Endothelial cell of umbilical vein (primary cell): ENCODE data around the gene ITGA3. TPM values are rescaled to one million over a fixed set of nuclear protein-coding genes. Genes with fewer than 3 reads are reported as not detected.
A peak's percentile ranks its signal among the peaks of the same experiment; 100 is the strongest.

ENCODE experiments used
- BruUV-seq: library from RNA; stranded (reverse); fragments of 400-500 nt; replicated peaks from 2 replicates; lab custom pipeline; 2021; lab: Mats Ljungman, UMichigan
- CTCF ChIA-PET: fragments of 300-600, 350-600 bp; sonication (Branson Sonifier 250); formaldehyde crosslinking; loops from one replicate; lab custom pipeline; 2021; ENCODE audit warnings: antibody characterized with exemption, inconsistent platforms; lab: Charles Lee
- POLR2A ChIA-PET: fragments of 300-600, 350-600 bp; sonication (Branson Sonifier 250); formaldehyde crosslinking; loops from one replicate; lab custom pipeline; 2021; ENCODE audit warnings: antibody characterized with exemption, inconsistent platforms; lab: Charles Lee
- DNase-seq: peaks from one replicate; pipeline ENCODE4 v3.0.0-alpha.2; 2011; ENCODE audit warnings: low read depth, low spot score
- FAIRE-seq: peaks from 2 replicates; lab custom pipeline; 2011; peaks lifted over from hg19 to GRCh38; lab: Jason Lieb, UNC
- H2AFZ ChIP-seq: 2 replicates; pipeline ENCODE4 v1.6.0; 2012; ENCODE audit warnings: low read depth, low read length, control low read depth, inconsistent platforms
- H3K27ac ChIP-seq: 2 replicates; pipeline ENCODE4 v1.5.1; 2011; ENCODE audit warnings: low read depth, mild to moderate bottlenecking, control low read depth, low read length, moderate library complexity; ENCODE audit not compliant: insufficient read depth
- H3K27me3 ChIP-seq, 2 experiments: 2 replicates each; pipeline versions ENCODE4 v1.6.0 to v1.6.1; 2011; ENCODE audit warnings: low read length in 2 of 2, mixed read lengths in 1 of 2; ENCODE audit not compliant: control insufficient read depth in 2 of 2, insufficient read depth in 2 of 2
- H3K36me3 ChIP-seq, 2 experiments: 2 replicates in 1 of 2; 3 replicates in 1 of 2; pipeline ENCODE4 v1.5.1; 2011; ENCODE audit warnings: low read length in 2 of 2, mild to moderate bottlenecking in 1 of 2, moderate library complexity in 1 of 2; ENCODE audit not compliant: control insufficient read depth in 2 of 2, insufficient read depth in 2 of 2; ENCODE audit errors: extremely low read depth in 1 of 2
- H3K4me1 ChIP-seq: 3 replicates; pipeline ENCODE4 v1.5.1; 2011; ENCODE audit warnings: mild to moderate bottlenecking, low read length; ENCODE audit not compliant: control insufficient read depth, insufficient read depth; ENCODE audit errors: extremely low read depth
- H3K4me2 ChIP-seq: 2 replicates; pipeline ENCODE4 v1.6.1; 2011; ENCODE audit warnings: low read length, control low read depth, mixed read lengths; ENCODE audit not compliant: insufficient read depth
- H3K4me3 ChIP-seq, 3 experiments: fragments of 200-600 bp in 1 of 3; sonication (generic), shearing (Covaris generic) in 1 of 3; replicated peaks in 1 of 3; 2 replicates each; pipeline ENCODE4 v1.5.1; 2011 to 2016; ENCODE audit warnings: control low read depth in 3 of 3, low read length in 3 of 3, mild to moderate bottlenecking in 2 of 3, inconsistent platforms in 1 of 3, low read depth in 1 of 3, moderate library complexity in 1 of 3; ENCODE audit not compliant: insufficient read depth in 1 of 3
- H3K79me2 ChIP-seq: 2 replicates; pipeline ENCODE4 v1.6.0; 2012; ENCODE audit warnings: low read length, inconsistent platforms; ENCODE audit not compliant: control insufficient read depth, insufficient read depth
- H3K9ac ChIP-seq: replicated peaks from 2 replicates; pipeline ENCODE3; 2011; ENCODE audit warnings: low read length, control low read depth; ENCODE audit not compliant: insufficient read depth; ENCODE audit errors: extremely low read depth
- H3K9me1 ChIP-seq: replicated peaks from 3 replicates; pipeline ENCODE4 v1.6.0; 2011; ENCODE audit warnings: mild to moderate bottlenecking, low read length; ENCODE audit not compliant: control insufficient read depth, insufficient read depth; ENCODE audit errors: extremely low read depth
- H3K9me3 ChIP-seq: replicated peaks from 2 replicates; pipeline ENCODE4 v1.5.1; 2012; ENCODE audit warnings: low read length, inconsistent platforms; ENCODE audit not compliant: control insufficient read depth, insufficient read depth
- H4K20me1 ChIP-seq: replicated peaks from 2 replicates; pipeline ENCODE3; 2011; ENCODE audit warnings: mild to moderate bottlenecking, low read length; ENCODE audit not compliant: control insufficient read depth, insufficient read depth; ENCODE audit errors: extremely low read depth
- CTCF ChIP-seq, 2 donors: IDR thresholded peaks; 1 replicate in 1 of 2; 2 replicates in 1 of 2; pipeline ENCODE4 v1.5.1; 2011; ENCODE audit warnings: low read length in 2 of 2, mild to moderate bottlenecking in 2 of 2, moderate library complexity in 2 of 2, control low read depth in 1 of 2, inconsistent platforms in 1 of 2, low read depth in 1 of 2; ENCODE audit not compliant: insufficient read depth in 1 of 2; ENCODE audit errors: extremely low read depth in 1 of 2
- FOS ChIP-seq: IDR thresholded peaks from 2 replicates; pipeline ENCODE4 v1.6.1; 2011; ENCODE audit warnings: mild to moderate bottlenecking, low read length, moderate library complexity, borderline replicate concordance; ENCODE audit not compliant: insufficient read depth
- GATA2 ChIP-seq: IDR thresholded peaks from 2 replicates; pipeline ENCODE4 v1.7.0; 2011; ENCODE audit warnings: low read depth, mild to moderate bottlenecking, moderate library complexity, mixed read lengths, low read length; ENCODE audit not compliant: insufficient read length, insufficient read depth
- MAX ChIP-seq: IDR thresholded peaks from 2 replicates; pipeline ENCODE4 v1.6.1; 2011; ENCODE audit not compliant: insufficient read depth, insufficient read length
- MYC ChIP-seq: IDR thresholded peaks from one replicate; pipeline ENCODE4 v1.6.1; 2011; ENCODE audit warnings: mild to moderate bottlenecking, low read depth, low read length
- POLR2AphosphoS5 ChIP-seq: IDR thresholded peaks from 2 replicates; pipeline ENCODE4 v1.6.1; 2012; ENCODE audit warnings: low read depth, mild to moderate bottlenecking, control low read depth, low read length, moderate library complexity; ENCODE audit not compliant: insufficient read depth
- dilution Hi-C: fragments of 300-500 bp; cut with MboI; formaldehyde crosslinking; loops from one replicate; pipeline ENCODE4 v1.15.0; 2019; ENCODE audit warnings: low sequenced_read_pairs; ENCODE audit not compliant: extremely low pct_ligation_motif_present
- intact Hi-C: fragments of 100-400 bp; cut with micrococcal nuclease; formaldehyde crosslinking; loops from one replicate; pipeline ENCODE4 v1.10.0; 2022
- polyA plus RNA-seq, 4 experiments: library from polyadenylated mRNA; depleted of rRNA in 3 of 4; stranded (reverse) in 3 of 4; unstranded in 1 of 4; fragments of >200 nt; gene quantifications; 2 replicates each; pipeline versions ENCODE4 v1.2.1 to v1.2.3, GENCODE V29; 2011 to 2012; ENCODE audit warnings: missing spikeins in 1 of 4
- total RNA-seq: library from RNA; stranded (reverse); gene quantifications from 2 replicates; pipeline ENCODE4 v1.2.3, GENCODE V29; 2021

ITGA3 gene
- total and polyA plus RNA-seq, 2 donors (not counting 3 experiments of a cell fraction or from before 2014, with no cell fraction given), result 92.7 to 112 TPM

- FAIRE-seq (no peak), DNase-seq (no peak)
- CTCF ChIA-PET, result interaction anchor here (5.4 kb wide), 1 partner anchor 63 kb away, joined by 101 read pairs; no protein-coding TSS in a partner anchor
- no peaks in the 10 kb centered on the region for H3K9me1 ChIP-seq
- dilution Hi-C loops, result no loop called here
- intact Hi-C loops, result no loop called here
- no peak overlapping the region for H3K9ac ChIP-seq
- no peaks in the 10 kb centered on the region for H3K79me2 ChIP-seq
- POLR2A ChIA-PET, result no interaction called here
- H3K27ac ChIP-seq, result no peak overlapping the region
- no peaks in the 10 kb centered on the region for H3K9me3 ChIP-seq
- no peak overlapping the region for H3K4me3 ChIP-seq
- peaks cover 7% of the 10 kb centered on the region for H3K4me1 ChIP-seq
- TF ChIP-seq CTCF (IDR thresholded peaks at IDR 0.05; ENCODE audit: extremely low read depth in 1 of 2, insufficient read depth in 1 of 2, low read depth in 1 of 2, low read length in 2 of 2) (no peak), MAX (no peak), GATA2 (no peak), POLR2AphosphoS5 (no peak), FOS (no peak), MYC (no peak)
- BruUV-seq, result TSS peak; percentile 66
- H2AFZ ChIP-seq, result no peak overlapping the region
- no peaks in the 10 kb centered on the region for H3K27me3 ChIP-seq
- H3K36me3 ChIP-seq, result peaks cover 0 to 16% of the 10 kb centered on the region in 2 experiments
- H3K4me2 ChIP-seq, result no peak overlapping the region
- no peaks in the 10 kb centered on the region for H4K20me1 ChIP-seq
Observed at GRCh38 chr17:50090071-50090470, 34.2 kb downstream of the ITGA3 start.
